T-helper 1 cell (primary cell): Measurements from ENCODE around the gene PEX5L.
"Not testable (repeated sequence)": the region's sequence is repeated elsewhere in the genome, so short reads cannot be mapped to it uniquely, and the experiment has no call there.

Source experiments
- DNase-seq, 5 donors: peaks; one replicate each; pipeline ENCODE4 v3.0.0-alpha.2; 2012 to 2020
- total RNA-seq, 4 donors: gene quantifications; one replicate each; lab custom pipeline; 2026; lab: John Stamatoyannopoulos, UW

Gene PEX5L, protein sequence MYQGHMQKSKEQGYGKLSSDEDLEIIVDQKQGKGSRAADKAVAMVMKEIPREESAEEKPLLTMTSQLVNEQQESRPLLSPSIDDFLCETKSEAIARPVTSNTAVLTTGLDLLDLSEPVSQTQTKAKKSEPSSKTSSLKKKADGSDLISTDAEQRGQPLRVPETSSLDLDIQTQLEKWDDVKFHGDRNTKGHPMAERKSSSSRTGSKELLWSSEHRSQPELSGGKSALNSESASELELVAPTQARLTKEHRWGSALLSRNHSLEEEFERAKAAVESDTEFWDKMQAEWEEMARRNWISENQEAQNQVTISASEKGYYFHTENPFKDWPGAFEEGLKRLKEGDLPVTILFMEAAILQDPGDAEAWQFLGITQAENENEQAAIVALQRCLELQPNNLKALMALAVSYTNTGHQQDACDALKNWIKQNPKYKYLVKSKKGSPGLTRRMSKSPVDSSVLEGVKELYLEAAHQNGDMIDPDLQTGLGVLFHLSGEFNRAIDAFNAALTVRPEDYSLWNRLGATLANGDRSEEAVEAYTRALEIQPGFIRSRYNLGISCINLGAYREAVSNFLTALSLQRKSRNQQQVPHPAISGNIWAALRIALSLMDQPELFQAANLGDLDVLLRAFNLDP
- 0 reads per million in 4 donors for total RNA-seq

DNA sequence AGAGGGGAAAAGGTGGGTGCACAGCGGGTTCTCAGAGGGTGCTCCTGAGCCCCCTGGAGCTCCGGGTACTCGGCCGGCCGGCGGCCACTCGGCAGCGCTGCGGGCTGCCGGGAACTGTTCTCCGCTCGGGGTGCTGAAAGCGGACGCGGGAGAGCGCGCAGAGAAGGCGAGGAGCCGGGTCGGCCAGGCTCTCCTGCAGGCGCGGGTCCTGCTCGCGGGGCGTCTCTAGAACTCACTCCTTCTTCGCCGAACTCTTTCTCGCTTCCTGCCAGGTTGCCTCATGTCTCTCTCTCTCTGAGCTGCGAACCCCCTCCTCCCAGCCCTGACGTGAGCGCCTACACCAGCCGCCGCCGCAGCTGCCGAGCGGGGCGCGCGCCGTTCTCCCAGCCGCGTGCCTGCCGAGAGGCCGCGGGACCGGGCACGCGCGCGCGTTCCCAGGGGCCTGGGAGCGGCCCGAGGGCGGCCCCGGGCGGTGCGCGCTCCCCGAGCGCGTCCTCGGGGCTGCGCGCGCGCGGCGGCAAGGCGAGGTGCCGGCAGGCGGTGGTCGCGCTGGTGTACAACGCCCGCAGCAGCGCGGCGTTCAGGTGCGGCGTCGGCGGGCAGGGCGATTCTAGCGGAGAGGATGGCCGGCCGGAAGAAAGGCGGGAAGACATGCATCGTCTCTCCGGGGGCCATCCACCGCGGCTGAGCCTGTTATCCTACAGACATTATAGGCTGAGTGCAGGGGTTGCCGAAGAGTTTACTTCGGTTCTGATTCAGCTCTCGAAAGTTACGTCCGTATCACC is at the start of gene PEX5L:
Gene PEX5L, minus strand, starts transcription at position 267 of the 785 bp plus-strand sequence. CDS start 338 bp downstream, outside the sequence.
- peak in 1 of 5 donors; percentile 42 for DNase-seq

DNA sequence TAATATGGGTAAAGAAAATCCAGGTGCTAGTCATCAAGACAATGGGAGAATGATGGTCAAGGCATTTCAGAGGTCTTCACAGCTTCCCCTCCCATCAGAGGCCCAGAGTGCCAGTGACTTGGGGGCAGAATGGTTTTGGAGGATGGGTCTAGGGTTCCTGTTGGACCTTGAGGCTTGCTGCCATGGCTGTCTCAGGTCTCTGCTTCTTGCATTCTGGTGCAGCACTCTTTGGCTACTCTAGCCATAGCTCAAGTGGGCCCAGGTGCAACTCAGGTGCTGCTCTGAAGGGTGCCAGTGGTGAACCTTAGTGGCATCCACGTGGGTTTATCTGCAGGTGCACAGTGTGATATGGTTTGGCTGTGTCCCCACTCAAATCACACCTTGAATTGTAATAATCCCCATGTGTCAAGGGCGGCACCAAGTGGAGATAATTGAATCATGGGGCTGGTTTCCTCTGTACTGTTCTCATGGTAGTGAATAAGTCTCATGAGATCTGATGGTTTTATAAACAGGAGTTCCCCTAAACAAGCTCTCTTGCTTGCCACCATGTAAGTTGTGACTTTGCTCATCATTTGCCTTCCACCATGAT is 48.5 kb upstream of the PEX5L start:
- DNase-seq, result peak in 1 of 5 donors; percentile 2

DNA sequence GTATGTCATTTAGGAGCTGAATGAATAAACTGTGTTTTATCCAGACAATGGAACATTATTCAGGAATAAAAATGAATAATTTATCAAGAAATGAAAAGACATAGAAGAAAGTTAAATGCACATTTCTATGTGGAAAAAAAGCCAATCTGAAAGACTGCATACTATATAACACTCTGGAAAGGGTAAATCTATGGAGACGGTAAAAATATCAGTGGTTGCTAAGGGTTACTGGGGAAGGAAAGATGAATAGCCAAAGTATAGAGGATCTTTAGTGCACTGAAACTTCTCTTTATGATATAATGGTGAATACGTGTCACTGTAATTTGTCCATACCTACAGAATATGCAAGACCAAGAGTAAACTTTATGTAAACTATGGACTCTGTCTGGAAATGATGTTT is 46.0 kb upstream of the PEX5L start:
- no peak for DNase-seq

- DNase-seq, result no peak
Observed at GRCh38 chr3:180078592-180078991, 41.9 kb upstream of the PEX5L start.

- DNase-seq, result no peak
Observed at GRCh38 chr3:180073561-180073960, 36.8 kb upstream of the PEX5L start.

- no peak for DNase-seq
Observed at GRCh38 chr3:180072786-180073185, 36.0 kb upstream of the PEX5L start.

DNA sequence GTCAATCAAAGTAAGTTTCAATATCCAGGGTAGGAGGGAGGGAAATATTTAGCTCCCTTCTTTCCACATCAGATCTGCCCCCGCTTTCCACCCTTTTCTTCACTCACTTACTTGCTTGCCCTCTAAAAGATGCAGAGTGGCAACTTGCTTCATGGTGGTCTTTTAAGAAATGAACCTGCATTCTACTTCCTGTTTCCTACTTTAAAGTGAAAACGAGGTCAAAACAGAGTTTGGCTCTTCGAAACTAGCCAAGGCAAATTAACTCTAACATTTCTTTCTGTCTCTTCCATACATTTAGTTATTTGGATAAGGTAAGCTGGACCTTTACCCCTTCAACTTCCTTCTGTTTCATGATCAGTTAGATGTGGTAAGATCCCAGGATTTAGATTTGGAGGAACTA is 34.2 kb upstream of the PEX5L start:
- DNase-seq, result no peak

GRCh38 chr3:180068023-180068422 is 31.3 kb upstream of the PEX5L start:
- DNase-seq, result no peak

GRCh38 chr3:180066598-180066997 is 29.9 kb upstream of the PEX5L start:
- no peak for DNase-seq

GRCh38 chr3:180063783-180064182 is 27.0 kb upstream of the PEX5L start:
- DNase-seq, result no peak

GRCh38 chr3:180062771-180063170 is 26.0 kb upstream of the PEX5L start:
- no peak for DNase-seq

DNA sequence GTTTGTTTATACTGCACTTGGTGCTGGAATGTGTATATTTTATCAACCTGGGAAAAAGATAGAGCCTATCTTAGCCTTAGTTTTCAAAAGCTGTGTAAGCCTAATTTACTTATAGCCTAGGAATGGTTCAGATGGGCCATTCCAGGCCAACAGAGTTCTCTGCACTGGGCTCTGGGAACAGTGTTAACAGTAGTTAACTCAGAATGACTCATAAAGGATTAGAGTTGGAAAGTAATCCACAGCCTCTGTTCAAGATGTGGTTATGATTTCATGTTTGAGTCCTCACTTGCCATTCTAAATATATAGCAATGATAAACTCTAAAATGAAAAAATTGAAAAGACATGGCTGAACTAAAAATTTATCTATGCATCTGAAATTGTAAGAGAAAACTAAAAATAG is 22.6 kb upstream of the PEX5L start:
- DNase-seq, result no peak

GRCh38 chr3:180058238-180058637 is 21.5 kb upstream of the PEX5L start:
- no peak for DNase-seq

DNA sequence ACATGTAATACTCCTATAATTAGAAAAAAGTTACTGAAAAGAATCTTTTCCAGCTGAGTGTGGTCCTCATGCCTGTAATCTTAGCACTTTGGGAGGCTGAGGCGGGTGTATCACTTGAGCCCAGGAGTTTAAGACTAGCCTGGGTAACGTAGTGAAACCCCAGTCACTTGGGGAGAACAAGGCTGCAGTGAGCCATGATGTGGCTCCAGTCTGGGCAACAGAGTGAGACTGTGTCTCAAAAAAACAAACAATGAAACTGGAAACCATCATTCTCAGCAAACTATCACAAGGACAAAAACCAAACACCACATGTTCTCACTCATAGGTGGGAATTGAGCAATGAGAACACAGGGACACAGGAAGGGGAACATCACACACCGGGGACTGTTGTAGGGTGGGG is 18.9 kb upstream of the PEX5L start:
- not testable (repeated sequence) for DNase-seq

- DNase-seq, result no peak
Observed at GRCh38 chr3:180049391-180049790, 12.7 kb upstream of the PEX5L start.

GRCh38 chr3:180048840-180049239 is 12.1 kb upstream of the PEX5L start:
- no peak for DNase-seq

GRCh38 chr3:180048103-180048502 is 11.4 kb upstream of the PEX5L start:
- DNase-seq, result no peak

DNA sequence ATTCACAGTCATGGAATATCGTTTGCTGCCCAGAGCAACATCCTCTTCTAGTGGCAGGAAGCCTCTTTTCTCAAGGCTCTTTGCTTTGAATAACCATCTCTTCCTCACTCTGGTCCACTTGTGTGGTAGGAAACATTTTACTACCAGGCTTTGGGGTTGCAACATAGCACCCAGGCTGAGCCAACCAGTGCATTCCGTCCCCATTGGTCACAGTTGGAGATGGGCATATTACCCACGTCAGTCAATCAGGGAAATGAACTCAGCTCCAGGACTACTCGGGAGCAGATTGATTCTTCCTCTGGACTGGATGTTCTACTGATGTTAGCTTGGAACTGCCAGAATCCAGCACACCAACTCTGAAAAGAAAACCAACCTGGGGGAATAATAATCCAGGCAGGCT is 4.2 kb upstream of the PEX5L start:
- no peak for DNase-seq

DNA sequence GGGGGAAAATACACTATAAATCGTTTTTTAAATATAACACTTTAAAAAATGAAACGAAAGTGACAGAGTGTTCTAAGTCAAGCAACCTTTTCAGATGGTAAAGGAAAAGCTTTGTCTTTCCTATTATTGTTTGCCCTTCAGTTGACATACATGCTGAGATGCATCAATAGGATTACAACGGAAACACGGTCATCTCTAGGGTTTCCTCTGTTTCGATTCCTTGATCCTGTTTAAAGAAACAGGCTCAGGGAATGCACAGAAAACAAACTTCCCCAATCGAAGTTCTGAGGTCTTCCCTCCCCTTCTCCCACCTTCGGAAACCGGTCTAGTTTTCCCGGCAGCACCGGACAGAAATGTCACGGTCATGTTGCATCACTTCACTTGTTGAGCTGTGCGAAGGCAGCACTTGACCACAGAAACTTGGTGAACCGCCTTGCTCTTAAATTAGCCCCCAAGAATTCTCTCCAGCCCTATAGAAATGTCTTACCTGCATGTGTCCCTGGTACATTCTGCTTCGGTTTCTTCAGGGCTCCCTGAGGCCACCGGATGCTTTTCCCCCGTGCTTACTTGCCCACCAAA is 556 bp downstream of the PEX5L start:
- no peak for DNase-seq

DNA sequence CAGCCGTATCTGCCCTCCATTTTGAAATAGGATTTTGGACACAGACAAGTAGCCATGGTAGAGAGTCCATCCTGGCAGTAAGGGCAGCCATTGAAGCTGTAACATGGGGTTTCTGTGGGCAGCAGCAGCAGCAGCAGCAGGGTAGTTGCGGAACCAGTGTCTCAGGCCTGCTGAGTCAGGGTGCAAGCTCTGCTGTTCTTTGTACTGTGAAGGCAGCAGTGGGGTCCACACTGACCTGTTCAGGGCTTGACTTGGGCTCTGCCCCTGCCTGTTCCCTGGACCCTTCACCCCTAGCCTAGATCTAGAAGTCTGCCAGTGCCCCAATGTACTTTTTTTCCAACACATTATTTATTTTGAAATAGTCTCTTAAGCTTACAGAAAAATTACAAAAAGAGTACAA is 9.7 kb downstream of the PEX5L start:
- no peak for DNase-seq

DNA sequence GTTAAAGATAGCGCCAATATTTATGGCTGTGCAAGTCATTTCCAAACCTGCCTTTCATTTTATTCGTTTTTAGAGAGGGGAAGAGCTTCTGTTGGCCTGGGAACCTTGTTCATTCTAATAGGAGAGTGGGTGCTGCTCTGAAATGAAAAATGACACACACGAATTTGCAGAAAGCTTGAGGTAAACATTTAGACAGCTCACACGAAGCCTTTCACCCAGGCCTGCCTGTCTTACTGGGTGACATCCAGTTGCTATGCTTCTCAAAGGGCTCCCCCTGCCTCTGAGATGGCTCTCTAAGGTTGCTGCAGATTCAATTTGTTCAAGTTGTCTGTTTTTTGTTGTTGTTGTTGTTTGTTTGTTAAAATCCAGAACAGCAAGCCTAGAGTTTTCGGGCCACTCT is 18.2 kb downstream of the PEX5L start:
- DNase-seq, result peak in 1 of 5 donors; percentile 1

GRCh38 chr3:180017846-180018245 is 18.9 kb downstream of the PEX5L start:
- DNase-seq, result no peak

- no peak for DNase-seq
Observed at GRCh38 chr3:180011927-180012326, 24.8 kb downstream of the PEX5L start.
